Trophoblast cell (in vitro differentiated cells and primary cell): ENCODE data around the gene SLC13A2.
A peak's percentile ranks its signal among the peaks of the same experiment; 100 is the strongest.
"Not testable (repeated sequence)": the region's sequence is repeated elsewhere in the genome, so short reads cannot be mapped to it uniquely, and the experiment has no call there.

Experiments used
- DNase-seq, 2 donors: peaks; one replicate each; pipeline ENCODE4 v3.0.0-alpha.2; 2016
- H2AFZ ChIP-seq: 2 replicates; pipeline ENCODE4 v1.6.1; 2013; ENCODE audit warnings: low read length, moderate library complexity, mild to moderate bottlenecking; ENCODE audit not compliant: insufficient read depth, poor library complexity
- H2AK5ac ChIP-seq: 2 replicates; pipeline ENCODE4 v1.6.1; 2013; ENCODE audit warnings: mild to moderate bottlenecking, low read length
- H2BK120ac ChIP-seq: 2 replicates; pipeline ENCODE4 v1.6.1; 2013; ENCODE audit warnings: low read length, mild to moderate bottlenecking, moderate library complexity; ENCODE audit not compliant: insufficient read depth, poor library complexity
- H2BK12ac ChIP-seq: 2 replicates; pipeline ENCODE4 v1.6.1; 2013; ENCODE audit warnings: mild to moderate bottlenecking, low read length, moderate library complexity
- H2BK5ac ChIP-seq: 2 replicates; pipeline ENCODE4 v1.6.1; 2013; ENCODE audit warnings: low read length, low read depth, moderate library complexity, mild to moderate bottlenecking; ENCODE audit not compliant: poor library complexity
- H3K14ac ChIP-seq: 2 replicates; pipeline ENCODE4 v1.6.1; 2013; ENCODE audit warnings: mild to moderate bottlenecking, low read length
- H3K18ac ChIP-seq: 2 replicates; pipeline ENCODE4 v1.6.1; 2013; ENCODE audit warnings: mild to moderate bottlenecking, low read length
- H3K23ac ChIP-seq: 2 replicates; pipeline ENCODE4 v1.6.1; 2013; ENCODE audit warnings: low read length
- H3K27ac ChIP-seq: 2 replicates; pipeline ENCODE4 v1.5.1; 2013; ENCODE audit warnings: low read depth, mild to moderate bottlenecking, inconsistent platforms, low read length, moderate library complexity
- H3K27me3 ChIP-seq: 2 replicates; pipeline ENCODE4 v1.6.1; 2013; ENCODE audit warnings: inconsistent platforms, mild to moderate bottlenecking, low read length, moderate library complexity; ENCODE audit not compliant: insufficient read depth
- H3K36me3 ChIP-seq, 2 experiments: 1 replicate in 1 of 2; 2 replicates in 1 of 2; pipeline ENCODE4 v1.6.1; 2013; ENCODE audit warnings: low read length in 2 of 2, mild to moderate bottlenecking in 2 of 2, moderate library complexity in 1 of 2; ENCODE audit not compliant: insufficient read depth in 2 of 2, control insufficient read depth in 1 of 2
- H3K4ac ChIP-seq: 2 replicates; pipeline ENCODE4 v1.6.1; 2013; ENCODE audit warnings: low read depth, mild to moderate bottlenecking, low read length, moderate library complexity
- H3K4me1 ChIP-seq, 2 experiments: 1 replicate in 1 of 2; 2 replicates in 1 of 2; pipeline ENCODE4 v1.6.1; 2013; ENCODE audit warnings: low read length in 2 of 2, mild to moderate bottlenecking in 2 of 2, moderate library complexity in 1 of 2; ENCODE audit not compliant: insufficient read depth in 2 of 2, control insufficient read depth in 1 of 2
- H3K4me2 ChIP-seq: 2 replicates; pipeline ENCODE4 v1.6.1; 2013; ENCODE audit warnings: inconsistent platforms, mild to moderate bottlenecking, low read length, moderate library complexity
- H3K4me3 ChIP-seq: 2 replicates; pipeline ENCODE4 v1.5.1; 2013; ENCODE audit warnings: mild to moderate bottlenecking, low read depth, low read length, inconsistent platforms
- H3K79me1 ChIP-seq: one replicate; pipeline ENCODE4 v1.6.1; 2013; ENCODE audit warnings: low read length
- H3K79me2 ChIP-seq: 2 replicates; pipeline ENCODE4 v1.6.1; 2013; ENCODE audit warnings: low read length, mild to moderate bottlenecking; ENCODE audit not compliant: control insufficient read depth, insufficient read depth, poor library complexity
- H3K9ac ChIP-seq: 2 replicates; pipeline ENCODE4 v1.6.1; 2013; ENCODE audit warnings: mild to moderate bottlenecking, low read length
- H3K9me3 ChIP-seq: 2 replicates; pipeline ENCODE4 v1.6.1; 2013; ENCODE audit warnings: low read depth, mild to moderate bottlenecking, control low read depth, inconsistent platforms, low read length; ENCODE audit not compliant: insufficient read depth
- H4K12ac ChIP-seq: 2 replicates; pipeline ENCODE4 v1.6.1; 2013; ENCODE audit warnings: low read depth, mild to moderate bottlenecking, low read length, moderate library complexity
- H4K8ac ChIP-seq: 2 replicates; pipeline ENCODE4 v1.6.1; 2013; ENCODE audit warnings: low read depth, mild to moderate bottlenecking, low read length, moderate library complexity
- H4K91ac ChIP-seq: one replicate; pipeline ENCODE4 v1.6.1; 2013; ENCODE audit warnings: low read depth, mild to moderate bottlenecking, low read length, moderate library complexity
- WGBS: extraction: QIAGEN DNeasy Blood & Tissue Kit; methylation state at CpG from one replicate; pipeline ENCODE4 v1.1.7; 2013; ENCODE audit warnings: missing lambda C conversion rate; ENCODE audit not compliant: insufficient read length, insufficient coverage; ENCODE audit errors: extremely low coverage; 5-methylcytosine and 5-hydroxymethylcytosine counted together

SLC13A2 gene

DNA sequence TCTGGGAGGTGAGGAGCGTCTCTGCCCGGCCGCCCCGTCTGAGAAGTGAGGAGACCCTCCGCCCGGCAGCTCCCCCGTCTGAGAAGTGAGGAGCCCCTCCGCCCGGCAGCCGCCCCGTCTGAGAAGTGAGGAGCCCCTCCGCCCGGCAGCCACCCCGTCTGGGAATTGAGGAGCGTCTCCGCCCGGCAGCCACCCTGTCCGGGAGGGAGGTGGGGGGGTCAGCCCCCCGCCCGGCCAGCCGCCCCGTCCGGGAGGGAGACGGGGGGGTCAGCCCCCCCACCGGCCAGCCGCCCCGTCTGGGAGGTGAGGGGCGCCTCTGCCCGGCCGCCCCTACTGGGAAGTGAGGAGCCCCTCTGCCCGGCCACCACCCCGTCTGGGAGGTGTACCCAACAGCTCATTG is 14.6 kb upstream of the SLC13A2 start:
- not testable (repeated sequence) for H3K79me2 ChIP-seq, H3K14ac ChIP-seq, H2BK12ac ChIP-seq, H4K91ac ChIP-seq, H3K4me3 ChIP-seq, H3K27ac ChIP-seq, H3K36me3 ChIP-seq, H3K27me3 ChIP-seq, H3K4me1 ChIP-seq, H2BK120ac ChIP-seq, H3K23ac ChIP-seq, H3K4ac ChIP-seq, H3K79me1 ChIP-seq, H3K4me2 ChIP-seq, H2BK5ac ChIP-seq, H4K8ac ChIP-seq, H3K9ac ChIP-seq, H2AFZ ChIP-seq, H3K9me3 ChIP-seq, H2AK5ac ChIP-seq, H3K18ac ChIP-seq, DNase-seq, H4K12ac ChIP-seq
- WGBS, result no CpG with 5 or more reads among the region's 32 CpGs

DNA sequence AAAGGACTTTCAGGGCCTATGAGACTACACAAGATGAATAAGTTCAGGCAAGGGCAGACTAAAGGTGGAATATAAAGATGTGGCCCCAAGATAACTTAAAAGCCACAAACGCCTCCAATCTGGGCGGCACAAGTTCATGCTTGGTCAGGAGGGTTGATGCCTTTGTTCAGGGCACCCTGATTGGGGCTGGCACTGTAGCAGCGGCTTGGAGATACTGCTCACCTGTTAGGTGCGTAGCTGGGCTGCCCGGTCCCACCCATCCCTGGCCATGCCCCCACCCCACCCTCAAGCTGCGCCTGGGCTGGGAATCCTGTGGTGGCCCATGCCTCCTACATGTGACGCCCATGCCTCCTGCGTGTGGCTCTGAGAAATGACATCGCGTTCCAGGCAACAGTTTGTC is 12.5 kb upstream of the SLC13A2 start:
- WGBS, result no CpG with 5 or more reads among the region's 10 CpGs
- no peak for DNase-seq
- Histone ChIP-seq H3K9ac (no peak overlapping the region), H4K12ac (no peak overlapping the region), H3K9me3 (peaks cover 2% of the 10 kb centered on the region), H3K36me3 (no peaks in the 10 kb centered on the region), H4K8ac (no peak overlapping the region), H4K91ac (no peak overlapping the region), H3K79me1 (no peaks in the 10 kb centered on the region), H3K4me3 (no peak overlapping the region), H2AK5ac (no peak overlapping the region), H3K14ac (no peak overlapping the region), H2BK120ac (no peak overlapping the region), H3K27me3 (no peaks in the 10 kb centered on the region), H2AFZ (no peak overlapping the region), H3K23ac (no peak overlapping the region), H3K27ac (no peak overlapping the region), H3K4me2 (no peak overlapping the region), H2BK12ac (no peak overlapping the region), H3K4me1 (no peaks in the 10 kb centered on the region), H2BK5ac (no peak overlapping the region), H3K18ac (no peak overlapping the region), H3K4ac (no peak overlapping the region), H3K79me2 (no peaks in the 10 kb centered on the region)

DNA sequence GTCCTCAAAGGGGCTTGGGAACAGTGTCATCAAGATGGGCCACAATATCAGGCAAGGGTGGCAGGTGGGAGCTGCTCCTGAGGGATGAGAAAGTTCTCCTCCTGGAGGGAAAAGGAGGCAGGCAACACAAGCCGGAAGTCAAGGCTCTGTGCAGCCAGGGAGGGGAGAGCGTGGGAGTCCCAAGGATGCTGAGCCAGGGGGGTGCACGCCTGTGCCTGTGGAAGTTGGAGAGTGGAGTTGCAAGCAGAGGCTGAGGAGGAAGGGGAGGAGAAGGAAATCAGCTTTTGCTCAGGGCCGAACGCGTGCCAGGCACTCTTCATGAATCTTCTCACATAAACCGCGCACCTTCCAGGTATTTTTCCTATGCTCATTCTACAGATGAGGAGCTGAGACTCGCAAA is 7.4 kb upstream of the SLC13A2 start:
- H2BK5ac ChIP-seq, result no peak overlapping the region
- no peaks in the 10 kb centered on the region for H3K79me1 ChIP-seq
- no peak overlapping the region for H4K8ac ChIP-seq
- H4K12ac ChIP-seq, result no peak overlapping the region
- H2BK120ac ChIP-seq, result no peak overlapping the region
- H2AFZ ChIP-seq, result no peak overlapping the region
- no peak overlapping the region for H3K23ac ChIP-seq
- DNase-seq, result no peak
- H3K9me3 ChIP-seq, result peaks cover under 1% of the 10 kb centered on the region
- H3K4me3 ChIP-seq, result no peak overlapping the region
- H3K4ac ChIP-seq, result no peak overlapping the region
- no peak overlapping the region for H3K4me2 ChIP-seq
- H3K27me3 ChIP-seq, result no peaks in the 10 kb centered on the region
- H4K91ac ChIP-seq, result no peak overlapping the region
- no peak overlapping the region for H3K27ac ChIP-seq
- H3K4me1 ChIP-seq, result peaks cover 1 to 4% of the 10 kb centered on the region in 2 experiments
- no CpG with 5 or more reads among the region's 9 CpGs for WGBS
- no peak overlapping the region for H2BK12ac ChIP-seq
- H2AK5ac ChIP-seq, result no peak overlapping the region
- H3K79me2 ChIP-seq, result no peaks in the 10 kb centered on the region
- H3K36me3 ChIP-seq, result no peaks in the 10 kb centered on the region
- no peak overlapping the region for H3K14ac ChIP-seq
- no peak overlapping the region for H3K18ac ChIP-seq
- no peak overlapping the region for H3K9ac ChIP-seq

GRCh38 chr17:28466521-28467048 is 6.9 kb upstream of the SLC13A2 start:
- no peak overlapping the region for H3K14ac ChIP-seq
- no peak overlapping the region for H2AK5ac ChIP-seq
- no CpG with 5 or more reads among the region's 5 CpGs for WGBS
- no peak overlapping the region for H4K91ac ChIP-seq
- H3K27me3 ChIP-seq, result no peaks in the 10 kb centered on the region
- no peak overlapping the region for H3K27ac ChIP-seq
- no peak overlapping the region for H3K4ac ChIP-seq
- DNase-seq, result peak; percentile 16 to 30
- no peak overlapping the region for H2AFZ ChIP-seq
- H3K23ac ChIP-seq, result no peak overlapping the region
- H3K9me3 ChIP-seq, result no peaks in the 10 kb centered on the region
- H3K4me2 ChIP-seq, result no peak overlapping the region
- H3K4me3 ChIP-seq, result no peak overlapping the region
- no peaks in the 10 kb centered on the region for H3K79me1 ChIP-seq
- H3K9ac ChIP-seq, result no peak overlapping the region
- H4K12ac ChIP-seq, result no peak overlapping the region
- no peak overlapping the region for H2BK12ac ChIP-seq
- H2BK120ac ChIP-seq, result no peak overlapping the region
- H4K8ac ChIP-seq, result no peak overlapping the region
- H3K18ac ChIP-seq, result no peak overlapping the region
- no peak overlapping the region for H2BK5ac ChIP-seq
- no peaks in the 10 kb centered on the region for H3K79me2 ChIP-seq
- peaks cover 2 to 4% of the 10 kb centered on the region in 2 experiments for H3K4me1 ChIP-seq
- no peaks in the 10 kb centered on the region for H3K36me3 ChIP-seq
